H1 (cell line): ENCODE data around the gene DDX49. TPM values are rescaled to one million over a fixed set of nuclear protein-coding genes. Genes with fewer than 3 reads are reported as not detected.

Source experiments
- polyA plus RNA-seq, 7 experiments: library from polyadenylated mRNA; depleted of rRNA in 3 of 7; stranded (reverse) in 5 of 7; unstranded in 2 of 7; fragments of >200 nt in 5 of 7; fragments of 200-250 nt in 2 of 7; gene quantifications; 1 replicate in 5 of 7; 2 replicates in 1 of 7; 4 replicates in 1 of 7; pipeline versions ENCODE4 v1.2.1 to v1.2.3, GENCODE V29; 2011 to 2013; ENCODE audit warnings: missing spikeins in 2 of 7, mixed read lengths in 2 of 7
- total RNA-seq: library from RNA; stranded (reverse); fragmentation: NEBNext Ultra II Directional; extraction: Animal tissue kit (Norgen Biotek cat#: 25700); gene quantifications from 2 replicates; pipeline ENCODE4 v1.2.1, GENCODE V29; 2021
- TF ChIP-seq, protein P1 (sequence below): IDR thresholded peaks from 2 replicates; pipeline ENCODE4 v1.6.1; 2011; ENCODE audit warnings: low read depth, mild to moderate bottlenecking, low read length; ENCODE audit not compliant: insufficient read depth

Gene DDX49
- total and polyA plus RNA-seq, 2 of the 8 experiments (the other 6 are each of a cell fraction or from before 2014, with no cell fraction given): 41.3 to 46.5 TPM

DNA sequence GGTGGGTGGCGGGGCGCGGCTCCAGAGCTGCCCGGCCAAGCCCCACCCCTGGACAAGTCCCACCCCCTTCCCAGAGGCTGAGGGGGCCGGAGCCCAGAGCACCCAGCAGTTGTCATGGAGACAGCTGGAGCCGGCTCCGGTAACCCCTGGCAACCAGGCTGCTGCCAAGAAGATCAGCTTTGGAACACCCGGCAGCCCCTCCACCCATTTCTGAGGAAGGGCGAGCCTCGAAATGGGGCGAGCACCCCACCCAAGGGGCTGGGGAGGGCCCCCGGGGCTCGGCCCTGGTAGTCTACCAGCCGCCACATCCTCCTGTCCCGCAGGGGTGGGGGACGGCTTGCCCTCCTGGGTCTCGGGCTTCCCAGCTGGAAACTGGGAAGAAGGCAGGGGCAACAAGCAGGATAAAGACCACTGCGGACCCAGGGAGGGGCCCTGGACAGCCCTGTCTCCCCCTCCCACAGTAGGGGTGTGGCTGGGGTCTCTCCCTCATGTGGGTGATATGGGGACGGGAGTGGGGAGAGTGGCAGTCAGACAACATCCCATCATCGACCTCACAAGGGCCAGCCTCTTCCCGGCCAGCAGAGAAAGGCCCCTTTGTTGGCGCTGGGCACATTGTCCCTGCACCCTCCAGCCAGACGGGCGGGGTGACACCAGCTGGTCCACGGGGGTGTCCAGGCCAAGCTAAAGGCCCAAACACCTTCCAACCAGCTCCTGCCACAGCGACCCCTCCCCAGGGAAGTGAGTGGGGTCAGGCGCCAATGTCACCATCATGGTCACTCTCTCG lies 25.1 kb upstream of the DDX49 start (continued):
- TF ChIP-seq, protein P1, sequence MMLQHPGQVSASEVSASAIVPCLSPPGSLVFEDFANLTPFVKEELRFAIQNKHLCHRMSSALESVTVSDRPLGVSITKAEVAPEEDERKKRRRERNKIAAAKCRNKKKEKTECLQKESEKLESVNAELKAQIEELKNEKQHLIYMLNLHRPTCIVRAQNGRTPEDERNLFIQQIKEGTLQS: no peak
- TF ChIP-seq, all 59 proteins: peak for 0
